Measurements from ENCODE around the gene FRRS1.

The FRRS1 gene

GRCh38 chr1:99737016-99737415, 29.4 kb downstream of the FRRS1 start:
- in situ Hi-C loops (cut with MboI; ENCODE audit: low sequenced_read_pairs), result no loop called here

GRCh38 chr1:99735852-99736251, 30.6 kb downstream of the FRRS1 start:
- in situ Hi-C loops (cut with MboI; ENCODE audit: low sequenced_read_pairs), result no loop called here

- in situ Hi-C loops (cut with MboI; ENCODE audit: low sequenced_read_pairs), result no loop called here
Observed at GRCh38 chr1:99731384-99731783, 35.1 kb downstream of the FRRS1 start.

- in situ Hi-C loops (cut with MboI; ENCODE audit: low sequenced_read_pairs), result no loop called here
Observed at GRCh38 chr1:99728494-99729235, 37.8 kb downstream of the FRRS1 start.

GRCh38 chr1:99727575-99728185, 38.8 kb downstream of the FRRS1 start:
- in situ Hi-C loops (cut with MboI; ENCODE audit: low sequenced_read_pairs), result no loop called here

GRCh38 chr1:99726818-99727217, 39.6 kb downstream of the FRRS1 start:
- in situ Hi-C loops (cut with MboI; ENCODE audit: low sequenced_read_pairs), result no loop called here

GRCh38 chr1:99726407-99726806, 40.0 kb downstream of the FRRS1 start:
- in situ Hi-C loops (cut with MboI; ENCODE audit: low sequenced_read_pairs), result no loop called here

GRCh38 chr1:99725996-99726395, 40.4 kb downstream of the FRRS1 start:
- in situ Hi-C loops (cut with MboI; ENCODE audit: low sequenced_read_pairs), result no loop called here

- in situ Hi-C loops (cut with MboI; ENCODE audit: low sequenced_read_pairs), result no loop called here
Observed at GRCh38 chr1:99723251-99723650, 43.2 kb downstream of the FRRS1 start.

GRCh38 chr1:99717005-99717404, 49.4 kb downstream of the FRRS1 start:
- in situ Hi-C loops (cut with MboI; ENCODE audit: low sequenced_read_pairs), result no loop called here

GRCh38 chr1:99713006-99713405, 53.4 kb downstream of the FRRS1 start:
- in situ Hi-C loops (cut with MboI; ENCODE audit: low sequenced_read_pairs), result no loop called here

- in situ Hi-C loops (cut with MboI; ENCODE audit: low sequenced_read_pairs), result no loop called here
Observed at GRCh38 chr1:99710994-99711393, 55.4 kb downstream of the FRRS1 start.

- in situ Hi-C loops (cut with MboI; ENCODE audit: low sequenced_read_pairs), result no loop called here
Observed at GRCh38 chr1:99707535-99708142, 58.8 kb downstream of the FRRS1 start.

- in situ Hi-C loops (cut with MboI; ENCODE audit: low sequenced_read_pairs), result no loop called here
Observed at GRCh38 chr1:99705385-99705784, 61.0 kb downstream of the FRRS1 start.

- in situ Hi-C loops (cut with MboI; ENCODE audit: low sequenced_read_pairs), result no loop called here
Observed at GRCh38 chr1:99704356-99704816, 62.0 kb downstream of the FRRS1 start.

GRCh38 chr1:99702221-99702620, 64.2 kb downstream of the FRRS1 start:
- in situ Hi-C loops (cut with MboI; ENCODE audit: low sequenced_read_pairs), result no loop called here

- in situ Hi-C loops (cut with MboI; ENCODE audit: low sequenced_read_pairs), result no loop called here
Observed at GRCh38 chr1:99700020-99700419, 66.4 kb downstream of the FRRS1 start.

- in situ Hi-C loops (cut with MboI; ENCODE audit: low sequenced_read_pairs), result no loop called here
Observed at GRCh38 chr1:99697580-99697979, 68.9 kb downstream of the FRRS1 start.

GRCh38 chr1:99696616-99697015, 69.8 kb downstream of the FRRS1 start:
- in situ Hi-C loops (cut with MboI; ENCODE audit: low sequenced_read_pairs), result no loop called here

- in situ Hi-C loops (cut with MboI; ENCODE audit: low sequenced_read_pairs), result no loop called here
Observed at GRCh38 chr1:99691175-99691574, 75.3 kb downstream of the FRRS1 start.

- in situ Hi-C loops (cut with MboI; ENCODE audit: low sequenced_read_pairs), result no loop called here
Observed at GRCh38 chr1:99685516-99686180, 80.8 kb downstream of the FRRS1 start.
